Sigmoid colon (tissue), 4 donors: ENCODE measurements around the gene SLC12A4.

Source experiments
- POLR2A ChIP-seq, 2 donors: fragments of 450-650 bp; IDR thresholded peaks; one replicate each; pipeline ENCODE4 v1.6.1; 2016; ENCODE audit warnings: antibody characterized with exemption in 2 of 2, mild to moderate bottlenecking in 2 of 2, moderate library complexity in 2 of 2
- POLR2AphosphoS5 ChIP-seq, 4 donors: sonication (generic); formaldehyde crosslinking; IDR thresholded peaks; one replicate each; pipeline ENCODE4 v1.6.1; 2017; ENCODE audit warnings: antibody characterized with exemption in 4 of 4
- TF ChIP-seq, protein P1 (sequence below), 4 experiments: fragments of 450-650 bp in 3 of 4; fragments of 200-600 bp in 1 of 4; IDR thresholded peaks; one replicate each; pipeline ENCODE4 v1.5.1; 2016 to 2019; ENCODE audit warnings: antibody characterized with exemption in 4 of 4, mild to moderate bottlenecking in 3 of 4, moderate library complexity in 2 of 4

DNA sequence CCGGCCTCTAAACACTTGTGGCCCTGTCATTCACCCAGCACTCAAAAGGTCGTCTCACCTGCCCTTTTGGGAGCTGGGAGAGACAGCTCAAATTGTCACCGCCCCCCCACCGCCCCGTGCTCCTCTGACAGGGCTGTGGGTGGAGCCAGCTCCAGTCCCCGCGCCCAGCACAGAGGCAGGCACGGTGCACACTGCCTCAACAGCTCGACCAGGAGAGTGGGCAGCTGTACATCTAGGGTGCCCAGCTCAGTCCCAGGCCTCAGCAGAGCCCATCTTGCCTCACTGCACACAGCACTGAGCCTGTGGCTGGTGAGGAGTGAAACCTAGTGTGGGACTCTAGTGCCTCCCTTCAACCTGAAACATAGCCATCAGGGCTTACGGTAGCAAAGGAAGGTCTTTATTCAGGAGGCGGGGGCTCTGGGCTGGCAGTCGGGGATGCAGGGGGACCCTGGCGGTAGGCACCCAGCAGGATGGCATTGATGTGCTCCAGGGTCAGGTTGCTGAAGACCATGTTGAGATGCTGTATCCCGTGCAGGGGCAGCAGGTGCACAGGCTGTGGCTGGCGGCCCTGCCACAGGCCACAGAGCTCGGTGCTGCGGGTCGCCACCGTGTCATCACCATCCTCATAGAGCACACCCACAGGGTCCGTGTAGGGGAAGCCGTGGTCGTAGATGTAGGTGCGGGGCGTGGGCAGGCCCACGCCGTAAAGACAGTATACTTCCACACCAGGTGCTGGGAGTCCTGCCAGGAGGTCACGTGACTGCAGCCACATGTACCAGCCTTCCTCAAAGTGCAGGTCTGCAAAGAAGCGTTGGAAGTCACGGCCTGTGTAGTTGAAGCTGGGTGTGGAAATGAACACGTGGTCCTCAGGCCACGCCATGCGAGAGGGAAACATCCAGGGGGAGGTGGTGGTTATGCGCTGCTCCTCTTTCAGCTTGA is 28.7 kb downstream of the SLC12A4 start:
- TF ChIP-seq POLR2A (IDR thresholded peaks at IDR 0.05): no peak
- TF ChIP-seq, protein P1, sequence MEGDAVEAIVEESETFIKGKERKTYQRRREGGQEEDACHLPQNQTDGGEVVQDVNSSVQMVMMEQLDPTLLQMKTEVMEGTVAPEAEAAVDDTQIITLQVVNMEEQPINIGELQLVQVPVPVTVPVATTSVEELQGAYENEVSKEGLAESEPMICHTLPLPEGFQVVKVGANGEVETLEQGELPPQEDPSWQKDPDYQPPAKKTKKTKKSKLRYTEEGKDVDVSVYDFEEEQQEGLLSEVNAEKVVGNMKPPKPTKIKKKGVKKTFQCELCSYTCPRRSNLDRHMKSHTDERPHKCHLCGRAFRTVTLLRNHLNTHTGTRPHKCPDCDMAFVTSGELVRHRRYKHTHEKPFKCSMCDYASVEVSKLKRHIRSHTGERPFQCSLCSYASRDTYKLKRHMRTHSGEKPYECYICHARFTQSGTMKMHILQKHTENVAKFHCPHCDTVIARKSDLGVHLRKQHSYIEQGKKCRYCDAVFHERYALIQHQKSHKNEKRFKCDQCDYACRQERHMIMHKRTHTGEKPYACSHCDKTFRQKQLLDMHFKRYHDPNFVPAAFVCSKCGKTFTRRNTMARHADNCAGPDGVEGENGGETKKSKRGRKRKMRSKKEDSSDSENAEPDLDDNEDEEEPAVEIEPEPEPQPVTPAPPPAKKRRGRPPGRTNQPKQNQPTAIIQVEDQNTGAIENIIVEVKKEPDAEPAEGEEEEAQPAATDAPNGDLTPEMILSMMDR (IDR thresholded peaks at IDR 0.05): no peak
- peak in 2 of 4 donors; percentile 10 to 34 for TF ChIP-seq POLR2AphosphoS5 (IDR thresholded peaks at IDR 0.05)
